GM18507 (cell line): Measurements from ENCODE around the gene RNF220.

Source experiments
- DNase-seq: peaks from one replicate; pipeline ENCODE4 v3.0.0; 2011; ENCODE audit warnings: low read depth; ENCODE audit not compliant: insufficient read length; ENCODE audit errors: extremely low spot score
- FAIRE-seq: peaks from 2 replicates; lab custom pipeline; 2011; peaks lifted over from hg19 to GRCh38; lab: Jason Lieb, UNC

Gene RNF220

GRCh38 chr1:44511363-44511762, 106.3 kb downstream of the RNF220 start:
- FAIRE-seq (no peak), DNase-seq (no peak)

GRCh38 chr1:44511769-44512168, 106.7 kb downstream of the RNF220 start:
- no peak for DNase-seq
- FAIRE-seq, result no peak

- no peak for FAIRE-seq
- no peak for DNase-seq
Observed at GRCh38 chr1:44512313-44512885, 107.3 kb downstream of the RNF220 start.

GRCh38 chr1:44513111-44513510, 108.1 kb downstream of the RNF220 start:
- FAIRE-seq, result no peak
- no peak for DNase-seq

- DNase-seq (no peak), FAIRE-seq (no peak)
Observed at GRCh38 chr1:44514673-44515072, 109.6 kb downstream of the RNF220 start.

GRCh38 chr1:44515416-44515815, 110.4 kb downstream of the RNF220 start:
- DNase-seq, result no peak
- no peak for FAIRE-seq

- FAIRE-seq, result no peak
- no peak for DNase-seq
Observed at GRCh38 chr1:44519035-44519676, 114.1 kb downstream of the RNF220 start.

- DNase-seq (no peak), FAIRE-seq (no peak)
Observed at GRCh38 chr1:44521378-44522080, 116.5 kb downstream of the RNF220 start.

GRCh38 chr1:44523593-44524591, 118.8 kb downstream of the RNF220 start:
- DNase-seq, result no peak
- FAIRE-seq, result no peak

GRCh38 chr1:44524655-44525500, 119.8 kb downstream of the RNF220 start:
- DNase-seq (no peak), FAIRE-seq (no peak)

- DNase-seq (no peak), FAIRE-seq (no peak)
Observed at GRCh38 chr1:44526295-44527073, 121.4 kb downstream of the RNF220 start.

- FAIRE-seq (peak; percentile 58), DNase-seq (no peak)
Observed at GRCh38 chr1:44531785-44532566, 126.9 kb downstream of the RNF220 start.

- FAIRE-seq, result no peak
- no peak for DNase-seq
Observed at GRCh38 chr1:44532567-44532944, 127.5 kb downstream of the RNF220 start.

- DNase-seq (no peak), FAIRE-seq (no peak)
Observed at GRCh38 chr1:44534771-44535170, 129.7 kb downstream of the RNF220 start.

- DNase-seq (no peak), FAIRE-seq (no peak)
Observed at GRCh38 chr1:44536357-44537209, 131.5 kb downstream of the RNF220 start.

GRCh38 chr1:44537538-44537937, 132.5 kb downstream of the RNF220 start:
- FAIRE-seq (no peak), DNase-seq (no peak)

GRCh38 chr1:44537956-44538355, 132.9 kb downstream of the RNF220 start:
- no peak for DNase-seq
- no peak for FAIRE-seq
